Activated CD4-positive, alpha-beta T cell treated with anti-CD3 and anti-CD28 coated beads, Interleukin-2, amount 10 ng/mL, durations not matched to agents 7 days and 5 days (primary cell): ENCODE results near the gene UBE2D1. TPM values are rescaled to one million over a fixed set of nuclear protein-coding genes. Genes with fewer than 3 reads are reported as not detected.
A peak's percentile ranks its signal among the peaks of the same experiment; 100 is the strongest.

Source experiments
- CTCF ChIA-PET: fragments of 350-600 bp; sonication (Branson Sonifier 250); formaldehyde crosslinking; loops from one replicate; lab custom pipeline; 2021; ENCODE audit warnings: antibody characterized with exemption; lab: Charles Lee
- POLR2A ChIA-PET: fragments of 350-600 bp; sonication (Branson Sonifier 250); formaldehyde crosslinking; loops from one replicate; lab custom pipeline; 2021; ENCODE audit warnings: antibody characterized with exemption; lab: Charles Lee
- DNase-seq: peaks from one replicate; pipeline ENCODE4 v3.0.0-alpha.2; 2020
- H3K27ac Mint-ChIP-seq: one replicate; pipeline ENCODE4 v1.8.0; 2021; ENCODE audit warnings: mild to moderate bottlenecking, moderate library complexity, mixed read lengths
- H3K27me3 Mint-ChIP-seq: one replicate; pipeline ENCODE4 v1.8.0; 2021; ENCODE audit warnings: mixed read lengths
- H3K36me3 Mint-ChIP-seq: one replicate; pipeline ENCODE4 v1.8.0; 2021; ENCODE audit warnings: low read depth, mixed read lengths
- H3K4me1 Mint-ChIP-seq: one replicate; pipeline ENCODE4 v1.8.0; 2021; ENCODE audit warnings: mixed read lengths
- H3K4me3 Mint-ChIP-seq: one replicate; pipeline ENCODE4 v1.8.0; 2021; ENCODE audit warnings: mild to moderate bottlenecking, moderate library complexity, mixed read lengths
- H3K9me3 Mint-ChIP-seq: one replicate; pipeline ENCODE4 v1.8.0; 2021; ENCODE audit warnings: mixed read lengths
- total RNA-seq, 2 experiments: library from RNA; stranded (reverse); gene quantifications; one replicate each; pipeline ENCODE4 v1.2.3, GENCODE V29; 2021

The UBE2D1 gene
- total RNA-seq, 2 experiments from 2014 or later, result 11.9 to 14.8 TPM

- Mint-ChIP-seq H3K27ac (no peak overlapping the region), H3K36me3 (peaks cover 7% of the 10 kb centered on the region), H3K27me3 (no peaks in the 10 kb centered on the region), H3K4me3 (no peak overlapping the region), H3K4me1 (no peaks in the 10 kb centered on the region), H3K9me3 (no peaks in the 10 kb centered on the region)
- no peak for DNase-seq
- POLR2A ChIA-PET, result interaction anchor here (0.9 kb wide), 1 partner anchor 32 kb away, joined by 3 read pairs; the partner anchor contains the start of gene UBE2D1
- CTCF ChIA-PET, result no interaction called here
These were observed 32.3 kb downstream of the UBE2D1 start for GRCh38 chr10:58367069-58367468.

GRCh38 chr10:58371473-58371872, 36.7 kb downstream of the UBE2D1 start:
- Mint-ChIP-seq H3K36me3 (no peaks in the 10 kb centered on the region), H3K27me3 (no peaks in the 10 kb centered on the region), H3K4me1 (no peaks in the 10 kb centered on the region), H3K4me3 (no peak overlapping the region), H3K9me3 (no peaks in the 10 kb centered on the region), H3K27ac (no peak overlapping the region)
- ChIA-PET POLR2A (no interaction called here), CTCF (interaction anchor here (0.9 kb wide), 1 partner anchor 20 kb away, joined by 3 read pairs; no protein-coding TSS in a partner anchor)
- DNase-seq, result no peak

GRCh38 chr10:58372607-58373441, 38.0 kb downstream of the UBE2D1 start:
- H3K27me3 Mint-ChIP-seq, result no peaks in the 10 kb centered on the region
- POLR2A ChIA-PET, result no interaction called here
- H3K4me1 Mint-ChIP-seq, result no peaks in the 10 kb centered on the region
- H3K9me3 Mint-ChIP-seq, result no peaks in the 10 kb centered on the region
- no peak overlapping the region for H3K27ac Mint-ChIP-seq
- no peaks in the 10 kb centered on the region for H3K36me3 Mint-ChIP-seq
- DNase-seq, result no peak
- CTCF ChIA-PET, result no interaction called here
- H3K4me3 Mint-ChIP-seq, result no peak overlapping the region

- H3K36me3 Mint-ChIP-seq, result no peaks in the 10 kb centered on the region
- POLR2A ChIA-PET, result no interaction called here
These were observed 38.6 kb downstream of the UBE2D1 start for GRCh38 chr10:58373442-58373827.

GRCh38 chr10:58382489-58382995, 47.7 kb downstream of the UBE2D1 start:
- Mint-ChIP-seq H3K27me3 (peaks cover 2% of the 10 kb centered on the region), H3K36me3 (peaks cover 6% of the 10 kb centered on the region), H3K4me3 (no peak overlapping the region), H3K27ac (no peak overlapping the region), H3K9me3 (no peaks in the 10 kb centered on the region), H3K4me1 (peaks cover 35% of the 10 kb centered on the region)
- DNase-seq, result no peak
- ChIA-PET POLR2A (no interaction called here), CTCF (no interaction called here)

More at GRCh38 chr10:58373442-58373827, 38.6 kb downstream of the UBE2D1 start:
- no peak for DNase-seq
- no peak overlapping the region for H3K27ac Mint-ChIP-seq
- no peaks in the 10 kb centered on the region for H3K9me3 Mint-ChIP-seq
- no peaks in the 10 kb centered on the region for H3K4me1 Mint-ChIP-seq
- CTCF ChIA-PET, result no interaction called here
- H3K4me3 Mint-ChIP-seq, result no peak overlapping the region
- H3K27me3 Mint-ChIP-seq, result no peaks in the 10 kb centered on the region

- no peak for DNase-seq
- ChIA-PET CTCF (interaction anchor here (0.6 to 1.0 kb wide), 5 partner anchors 24 to 94 kb away, joined by 3 to 7 read pairs (median 4); partner anchors contain the start of gene UBE2D1), POLR2A (interaction anchor here (1.0 to 1.1 kb wide), 2 partner anchors 49 to 116 kb away, joined by 3 to 4 read pairs; partner anchors contain the start of gene IPMK)
- Mint-ChIP-seq H3K4me1 (peaks cover 39% of the 10 kb centered on the region), H3K4me3 (peak overlapping the region; percentile 99), H3K9me3 (no peaks in the 10 kb centered on the region), H3K36me3 (peaks cover 15% of the 10 kb centered on the region), H3K27ac (peak overlapping the region; percentile 96), H3K27me3 (peaks cover 2% of the 10 kb centered on the region)
These were observed 49.3 kb downstream of the UBE2D1 start for GRCh38 chr10:58384095-58384494.

GRCh38 chr10:58384544-58384998, 49.8 kb downstream of the UBE2D1 start:
- Mint-ChIP-seq H3K36me3 (peaks cover 17% of the 10 kb centered on the region), H3K27ac (peak overlapping the region; percentile 96), H3K9me3 (no peaks in the 10 kb centered on the region), H3K4me1 (peaks cover 41% of the 10 kb centered on the region), H3K27me3 (peaks cover 2% of the 10 kb centered on the region), H3K4me3 (peak overlapping the region; percentile 99)
- POLR2A ChIA-PET, result interaction anchor here (1.0 to 1.1 kb wide), 2 partner anchors 49 to 117 kb away, joined by 3 to 4 read pairs; partner anchors contain the start of gene IPMK
- DNase-seq, result no peak
- CTCF ChIA-PET, result interaction anchor here (0.6 to 1.0 kb wide), 5 partner anchors 24 to 95 kb away, joined by 3 to 7 read pairs (median 4); partner anchors contain the start of gene UBE2D1

GRCh38 chr10:58384999-58385783, 50.4 kb downstream of the UBE2D1 start, which contains the start of gene TFAM:
Gene TFAM, plus strand, starts transcription at chr10:58385410. Its CDS starts 138 bp downstream, at chr10:58385548.
- Mint-ChIP-seq H3K9me3 (no peaks in the 10 kb centered on the region), H3K4me3 (peak within 1 kb of the TSS; percentile 99), H3K36me3 (peaks cover 23% of the 10 kb centered on the region), H3K4me1 (peaks cover 43% of the 10 kb centered on the region), H3K27ac (peak within 1 kb of the TSS; percentile 96), H3K27me3 (peaks cover 2% of the 10 kb centered on the region)
- ChIA-PET CTCF (interaction anchor here (0.7 to 1.0 kb wide), 5 partner anchors 27 to 95 kb away, joined by 3 to 7 read pairs (median 4); partner anchors contain the start of gene UBE2D1), POLR2A (interaction anchor here (1.1 kb wide), 1 partner anchor 117 kb away, joined by 3 read pairs; the partner anchor contains the start of gene IPMK)
- peak; percentile 96 for DNase-seq

GRCh38 chr10:58385784-58386112, 50.9 kb downstream of the UBE2D1 start:
- ChIA-PET POLR2A (no interaction called here), CTCF (interaction anchor here (0.7 to 1.1 kb wide), 2 partner anchors 27 to 90 kb away, joined by 3 read pairs; no protein-coding TSS in a partner anchor)
- Mint-ChIP-seq H3K4me3 (peak overlapping the region; percentile 99), H3K27me3 (peaks cover 2% of the 10 kb centered on the region), H3K9me3 (no peaks in the 10 kb centered on the region), H3K4me1 (peaks cover 44% of the 10 kb centered on the region), H3K27ac (peak overlapping the region; percentile 96), H3K36me3 (peaks cover 24% of the 10 kb centered on the region)
- DNase-seq, result peak; percentile 10

- Mint-ChIP-seq H3K36me3 (peaks cover 40% of the 10 kb centered on the region), H3K4me3 (no peak overlapping the region), H3K27ac (no peak overlapping the region), H3K9me3 (no peaks in the 10 kb centered on the region), H3K27me3 (no peaks in the 10 kb centered on the region), H3K4me1 (peaks cover 38% of the 10 kb centered on the region)
- CTCF ChIA-PET, result no interaction called here
- POLR2A ChIA-PET, result no interaction called here
- DNase-seq, result no peak
These were observed 54.2 kb downstream of the UBE2D1 start for GRCh38 chr10:58389024-58389423.

- Mint-ChIP-seq H3K27me3 (no peaks in the 10 kb centered on the region), H3K4me3 (no peak overlapping the region), H3K36me3 (peaks cover 50% of the 10 kb centered on the region), H3K4me1 (peaks cover 13% of the 10 kb centered on the region), H3K9me3 (no peaks in the 10 kb centered on the region), H3K27ac (no peak overlapping the region)
- ChIA-PET POLR2A (interaction anchor here (1.0 kb wide), 1 partner anchor 43 kb away, joined by 3 read pairs; no protein-coding TSS in a partner anchor), CTCF (interaction anchor here (1.0 kb wide), 1 partner anchor 102 kb away, joined by 3 read pairs; no protein-coding TSS in a partner anchor)
- no peak for DNase-seq
These were observed 58.5 kb downstream of the UBE2D1 start for GRCh38 chr10:58393317-58393716.

GRCh38 chr10:58394471-58394870, 59.7 kb downstream of the UBE2D1 start:
- ChIA-PET POLR2A (no interaction called here), CTCF (no interaction called here)
- no peaks in the 10 kb centered on the region for H3K27me3 Mint-ChIP-seq
- no peaks in the 10 kb centered on the region for H3K9me3 Mint-ChIP-seq
- DNase-seq, result no peak
- H3K27ac Mint-ChIP-seq, result no peak overlapping the region
- peaks cover 8% of the 10 kb centered on the region for H3K4me1 Mint-ChIP-seq
- no peak overlapping the region for H3K4me3 Mint-ChIP-seq
- peaks cover 43% of the 10 kb centered on the region for H3K36me3 Mint-ChIP-seq
